ENCODE results near the gene PCDH1.

DNA sequence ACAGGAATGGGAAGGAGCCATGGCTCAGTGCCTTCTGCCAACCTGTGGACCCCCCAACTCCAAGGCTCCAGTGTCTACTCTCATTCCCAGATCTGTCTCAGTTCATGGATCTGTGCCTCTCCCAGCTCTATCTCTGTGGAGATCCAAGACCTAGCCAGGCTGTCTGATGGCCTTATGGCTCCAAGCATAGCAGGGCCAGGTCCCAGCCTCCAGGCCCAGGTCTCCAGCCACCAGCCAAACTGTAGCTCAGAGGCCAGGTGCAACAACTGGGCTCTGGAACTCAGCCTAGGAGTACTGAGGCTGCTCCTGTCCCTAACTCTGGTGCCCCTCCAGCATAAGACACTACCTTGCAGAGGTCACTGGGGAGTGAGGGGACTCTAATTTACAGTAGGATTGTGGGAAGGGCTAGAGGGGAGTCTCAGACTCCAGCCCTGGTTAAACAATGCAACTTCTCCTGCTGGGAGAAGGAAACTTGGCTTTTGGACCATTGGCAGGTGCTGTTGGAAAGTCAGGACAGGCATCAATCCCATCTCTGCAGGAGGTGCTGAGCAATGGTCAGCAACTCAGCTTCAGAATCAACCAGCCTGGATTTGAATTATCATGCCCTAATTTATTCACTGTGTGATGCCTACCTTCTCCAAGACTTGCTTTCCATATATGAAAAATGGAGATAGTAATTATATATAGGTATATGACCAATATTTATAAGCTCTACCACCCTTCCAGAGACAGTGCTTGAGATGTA lies 63.0 kb downstream of the PCDH1 start:
- TF ChIP-seq CTCF (IDR thresholded peaks at IDR 0.05) (no peak), POLR2A (IDR thresholded peaks at IDR 0.05) (no peak)

Data from right lobe of liver (tissue), 4 donors.